ENCODE data around the gene REPIN1.
A peak's percentile ranks its signal among the peaks of the same experiment; 100 is the strongest.

Gene REPIN1

DNA sequence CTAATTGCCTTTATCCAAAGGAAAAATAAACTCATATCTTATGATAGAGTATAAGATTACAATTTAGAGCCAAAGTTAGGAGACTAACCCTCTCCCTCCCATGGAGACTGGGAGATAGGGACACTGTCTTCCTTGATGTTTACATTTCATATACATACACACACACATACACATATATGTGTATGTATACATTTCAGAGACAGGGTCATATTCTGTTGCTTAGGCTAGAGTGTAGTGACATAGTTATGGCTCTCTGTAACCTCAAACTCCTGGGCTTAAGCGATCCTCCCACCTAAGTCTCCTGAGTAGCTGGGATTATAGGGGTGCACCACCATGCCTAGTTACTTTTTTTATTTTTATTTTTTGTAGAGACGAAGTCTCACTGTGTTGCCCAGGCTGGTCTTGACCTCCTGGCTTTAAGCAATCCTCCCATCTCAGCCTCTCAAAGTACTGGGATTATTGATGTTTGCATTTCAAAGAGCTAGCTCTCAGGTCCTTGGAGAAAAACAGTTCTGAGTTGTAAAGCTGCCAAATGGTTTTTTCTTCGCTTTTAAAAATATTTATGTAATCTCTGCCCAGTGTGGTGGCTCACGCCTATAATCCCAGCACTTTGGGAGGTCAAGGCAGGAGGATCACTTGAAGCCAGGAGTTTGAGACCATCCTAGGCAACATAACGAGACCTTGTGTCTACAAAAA lies 8.1 kb upstream of the REPIN1 start:
- DNase-seq (ENCODE audit: low spot score): no peak

DNA sequence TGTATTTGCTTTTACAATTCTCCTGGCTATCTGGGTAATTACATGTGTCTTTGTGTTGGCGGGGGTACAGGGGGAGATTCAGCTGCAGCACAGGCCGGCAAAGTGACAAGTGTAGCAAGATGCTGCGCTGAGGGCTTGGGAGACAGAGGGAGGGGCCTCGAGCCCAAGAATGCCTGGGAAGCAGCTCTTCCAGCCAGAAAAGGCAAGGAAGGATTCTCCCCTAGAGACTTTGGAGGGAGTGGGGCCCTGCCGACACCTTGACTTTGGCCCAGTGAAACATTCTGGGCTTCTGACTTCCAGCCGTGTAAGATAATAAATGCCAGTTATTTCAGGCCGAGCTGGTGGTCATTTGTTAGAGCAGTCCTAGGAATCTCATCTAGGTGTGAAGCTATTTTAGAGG lies 7.2 kb upstream of the REPIN1 start:
- DNase-seq (ENCODE audit: low spot score): no peak

DNA sequence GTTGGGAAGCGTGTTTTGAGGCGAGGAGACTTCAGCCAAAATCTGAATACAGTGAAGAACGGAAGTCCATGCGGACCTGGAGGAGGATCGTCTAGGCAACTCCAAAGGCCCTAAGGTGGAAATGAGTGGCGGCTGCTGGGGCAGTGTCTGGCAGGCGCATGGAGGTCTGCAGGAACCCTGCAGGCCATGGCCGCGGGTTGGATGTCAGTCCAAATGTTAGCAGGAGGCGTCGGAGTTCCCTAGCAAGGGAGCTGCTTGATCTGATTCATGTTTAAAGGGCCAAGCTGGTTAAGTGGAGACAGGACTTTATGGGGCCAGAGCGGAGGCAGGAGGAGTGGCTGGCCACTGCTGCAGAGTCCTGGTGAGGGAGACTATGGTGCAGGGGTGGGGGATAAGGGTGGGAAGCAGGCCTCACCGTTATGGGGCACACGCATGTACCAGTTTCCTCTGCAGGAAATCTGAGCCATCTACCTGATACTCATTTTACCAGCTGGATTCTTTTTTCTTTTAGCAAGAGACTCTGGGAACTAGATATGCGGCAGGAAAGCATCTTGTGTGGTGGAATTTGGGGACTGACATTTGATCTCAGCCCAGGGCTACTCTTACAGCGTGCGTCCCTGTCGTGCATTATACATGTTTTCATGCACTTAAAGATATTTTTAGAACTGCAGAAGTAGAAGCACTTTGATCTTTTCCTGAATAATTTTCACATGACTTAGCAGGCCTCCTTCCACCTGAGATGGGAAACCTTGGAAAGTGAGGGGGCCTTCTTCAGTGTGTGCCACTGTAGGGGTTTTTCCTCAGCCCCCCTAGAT lies 6.6 kb upstream of the REPIN1 start:
- no peak for DNase-seq (ENCODE audit: low spot score)

- DNase-seq (ENCODE audit: low spot score): no peak
These were observed 5.3 kb upstream of the REPIN1 start for GRCh38 chr7:150363370-150363769.

DNA sequence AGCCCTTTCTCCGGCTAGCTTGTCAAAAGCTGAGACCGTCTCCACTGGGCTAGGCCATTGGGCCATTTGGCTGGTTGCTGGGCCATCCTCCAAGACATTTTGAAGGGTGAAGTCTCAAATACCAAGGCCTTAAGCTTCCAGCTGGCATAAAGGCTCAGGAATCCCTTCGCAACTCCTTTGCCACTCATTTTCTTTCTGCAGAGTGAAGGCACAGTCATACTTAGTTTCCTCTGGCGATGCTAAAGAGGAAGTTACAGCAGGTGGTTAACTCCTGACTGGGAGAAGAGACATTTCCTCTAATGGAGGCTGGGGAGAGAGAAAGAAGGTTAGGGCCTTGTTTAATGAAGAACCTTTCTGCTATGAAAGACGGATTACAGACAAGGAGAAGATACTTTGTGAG lies 4.8 kb upstream of the REPIN1 start:
- no peak for DNase-seq (ENCODE audit: low spot score)

DNA sequence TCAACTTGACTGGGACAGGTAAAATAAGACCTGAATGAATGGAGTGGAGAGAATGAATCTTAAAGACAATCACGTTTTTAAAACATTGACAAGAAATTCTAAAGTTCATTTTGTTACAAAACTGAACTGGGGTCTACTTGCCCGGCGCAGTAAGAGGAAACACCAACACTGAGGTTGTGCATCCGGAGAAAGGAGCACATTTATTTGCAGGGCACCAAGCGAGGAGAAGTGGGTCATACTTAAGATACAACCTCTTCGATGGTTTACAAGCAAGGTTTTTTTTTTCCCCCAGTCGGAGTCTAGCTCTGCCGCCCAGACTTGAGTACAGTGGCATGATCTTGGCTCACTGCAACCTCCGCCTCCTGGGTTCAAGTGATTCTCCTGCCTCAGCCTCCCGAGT lies 3.4 kb upstream of the REPIN1 start:
- no peak for DNase-seq (ENCODE audit: low spot score)

DNA sequence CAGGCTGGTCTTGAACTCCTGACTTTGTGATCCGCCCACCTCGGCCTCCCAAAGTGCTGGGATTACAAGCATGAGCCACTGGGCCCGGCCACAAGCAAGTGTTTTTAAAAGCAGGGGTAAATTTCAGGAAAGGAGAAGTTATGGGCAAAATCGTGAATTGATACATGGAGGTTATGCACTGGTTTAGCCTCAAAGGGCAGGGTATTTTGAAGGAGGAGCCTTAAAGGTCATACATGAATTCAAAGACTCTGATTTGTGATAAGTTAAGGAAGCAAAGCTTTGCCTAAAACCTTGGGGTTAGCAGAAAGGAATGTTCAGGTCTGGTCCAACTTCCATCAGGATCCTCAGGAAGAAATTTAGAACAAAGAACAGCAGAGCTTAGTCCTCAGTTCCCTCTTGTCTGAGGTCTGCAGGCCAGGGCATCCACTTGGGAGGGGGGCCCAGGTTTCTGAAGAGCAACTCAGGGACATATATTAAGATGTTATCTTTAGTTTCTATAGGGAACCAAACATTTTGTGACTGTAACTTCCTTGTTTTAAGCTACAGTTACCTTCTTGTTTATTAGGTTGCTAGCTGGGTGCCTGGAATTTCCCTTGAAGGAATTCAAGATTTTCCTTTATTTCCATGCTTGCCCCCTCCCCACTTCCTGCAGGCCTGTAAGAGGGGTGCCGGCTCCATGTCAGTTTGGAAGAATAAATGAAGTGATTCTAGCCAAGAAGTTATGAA lies 2.8 kb upstream of the REPIN1 start:
- no peak for DNase-seq (ENCODE audit: low spot score)

GRCh38 chr7:150367677-150368095 lies 936 bp upstream of the REPIN1 start:
- DNase-seq (ENCODE audit: low spot score): no peak

- DNase-seq (ENCODE audit: low spot score): peak; percentile 93
These were observed 494 bp downstream of the REPIN1 start for GRCh38 chr7:150368884-150369747.

GRCh38 chr7:150369748-150370501 lies 1.3 kb downstream of the REPIN1 start:
- no peak for DNase-seq (ENCODE audit: low spot score)

DNA sequence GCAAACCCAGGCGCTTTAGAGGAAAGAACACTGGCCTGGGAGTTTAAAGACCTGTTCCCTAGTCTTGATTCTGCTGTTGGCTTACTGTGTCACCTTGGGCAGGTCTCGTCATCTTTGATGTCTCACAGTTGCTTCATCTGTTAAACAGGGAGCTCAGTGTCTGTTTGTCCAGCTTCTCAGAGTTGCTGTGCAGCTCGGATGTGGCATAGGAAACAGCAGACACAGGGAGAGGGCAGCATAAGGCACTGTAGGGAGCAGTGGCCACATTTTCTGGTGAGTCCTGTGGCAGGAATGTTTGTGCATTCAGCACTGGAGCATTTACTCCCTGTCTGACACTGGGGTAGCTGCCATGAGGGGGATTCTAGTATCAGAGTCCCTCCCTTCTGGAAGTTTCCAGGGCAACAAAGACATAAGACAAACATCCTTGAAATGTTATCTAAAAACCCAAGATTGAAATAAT lies 2.0 kb downstream of the REPIN1 start:
- DNase-seq (ENCODE audit: low spot score): peak; percentile 97

DNA sequence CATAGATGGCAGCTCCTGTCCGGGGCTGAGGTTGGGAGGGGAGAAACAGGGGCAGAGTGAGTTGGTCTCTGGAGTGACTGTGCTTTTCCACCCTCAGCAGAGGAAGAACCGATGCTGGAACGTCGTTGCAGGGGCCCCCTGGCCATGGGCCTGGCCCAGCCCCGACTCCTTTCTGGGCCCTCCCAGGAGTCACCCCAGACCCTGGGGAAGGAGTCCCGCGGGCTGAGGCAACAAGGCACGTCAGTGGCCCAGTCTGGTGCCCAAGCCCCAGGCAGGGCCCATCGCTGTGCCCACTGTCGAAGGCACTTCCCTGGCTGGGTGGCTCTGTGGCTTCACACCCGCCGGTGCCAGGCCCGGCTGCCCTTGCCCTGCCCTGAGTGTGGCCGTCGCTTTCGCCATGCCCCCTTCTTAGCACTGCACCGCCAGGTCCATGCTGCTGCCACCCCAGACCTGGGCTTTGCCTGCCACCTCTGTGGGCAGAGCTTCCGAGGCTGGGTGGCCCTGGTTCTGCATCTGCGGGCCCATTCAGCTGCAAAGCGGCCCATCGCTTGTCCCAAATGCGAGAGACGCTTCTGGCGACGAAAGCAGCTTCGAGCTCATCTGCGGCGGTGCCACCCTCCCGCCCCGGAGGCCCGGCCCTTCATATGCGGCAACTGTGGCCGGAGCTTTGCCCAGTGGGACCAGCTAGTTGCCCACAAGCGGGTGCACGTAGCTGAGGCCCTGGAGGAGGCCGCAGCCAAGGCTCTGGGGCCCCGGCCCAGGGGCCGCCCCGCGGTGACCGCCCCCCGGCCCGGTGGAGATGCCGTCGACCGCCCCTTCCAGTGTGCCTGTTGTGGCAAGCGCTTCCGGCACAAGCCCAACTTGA lies 2.7 kb downstream of the REPIN1 start:
- DNase-seq (ENCODE audit: low spot score): no peak

DNA sequence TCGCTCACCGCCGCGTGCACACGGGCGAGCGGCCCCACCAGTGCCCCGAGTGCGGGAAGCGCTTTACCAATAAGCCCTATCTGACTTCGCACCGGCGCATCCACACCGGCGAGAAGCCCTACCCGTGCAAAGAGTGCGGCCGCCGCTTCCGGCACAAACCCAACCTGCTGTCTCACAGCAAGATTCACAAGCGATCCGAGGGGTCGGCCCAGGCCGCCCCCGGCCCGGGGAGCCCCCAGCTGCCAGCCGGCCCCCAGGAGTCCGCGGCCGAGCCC lies 3.3 kb downstream of the REPIN1 start:
- DNase-seq (ENCODE audit: low spot score): no peak

DNA sequence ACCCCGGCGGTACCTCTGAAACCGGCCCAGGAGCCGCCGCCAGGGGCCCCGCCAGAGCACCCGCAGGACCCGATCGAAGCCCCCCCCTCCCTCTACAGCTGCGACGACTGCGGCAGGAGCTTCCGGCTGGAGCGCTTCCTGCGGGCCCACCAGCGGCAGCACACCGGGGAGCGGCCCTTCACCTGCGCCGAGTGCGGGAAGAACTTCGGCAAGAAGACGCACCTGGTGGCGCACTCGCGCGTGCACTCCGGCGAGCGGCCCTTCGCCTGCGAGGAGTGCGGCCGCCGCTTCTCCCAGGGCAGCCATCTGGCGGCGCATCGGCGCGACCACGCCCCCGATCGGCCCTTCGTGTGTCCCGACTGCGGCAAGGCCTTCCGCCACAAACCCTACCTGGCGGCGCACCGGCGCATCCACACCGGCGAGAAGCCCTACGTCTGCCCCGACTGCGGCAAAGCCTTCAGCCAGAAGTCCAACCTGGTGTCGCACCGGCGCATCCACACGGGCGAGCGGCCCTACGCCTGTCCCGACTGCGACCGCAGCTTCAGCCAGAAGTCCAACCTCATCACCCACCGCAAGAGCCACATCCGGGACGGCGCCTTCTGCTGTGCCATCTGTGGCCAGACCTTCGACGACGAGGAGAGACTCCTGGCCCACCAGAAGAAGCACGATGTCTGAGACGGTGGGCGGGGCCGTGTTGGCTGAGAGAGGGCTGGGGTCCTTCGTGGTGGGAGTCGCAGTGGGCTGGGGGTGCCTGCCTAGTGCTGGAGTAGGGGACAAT lies 3.8 kb downstream of the REPIN1 start:
- no peak for DNase-seq (ENCODE audit: low spot score)

DNA sequence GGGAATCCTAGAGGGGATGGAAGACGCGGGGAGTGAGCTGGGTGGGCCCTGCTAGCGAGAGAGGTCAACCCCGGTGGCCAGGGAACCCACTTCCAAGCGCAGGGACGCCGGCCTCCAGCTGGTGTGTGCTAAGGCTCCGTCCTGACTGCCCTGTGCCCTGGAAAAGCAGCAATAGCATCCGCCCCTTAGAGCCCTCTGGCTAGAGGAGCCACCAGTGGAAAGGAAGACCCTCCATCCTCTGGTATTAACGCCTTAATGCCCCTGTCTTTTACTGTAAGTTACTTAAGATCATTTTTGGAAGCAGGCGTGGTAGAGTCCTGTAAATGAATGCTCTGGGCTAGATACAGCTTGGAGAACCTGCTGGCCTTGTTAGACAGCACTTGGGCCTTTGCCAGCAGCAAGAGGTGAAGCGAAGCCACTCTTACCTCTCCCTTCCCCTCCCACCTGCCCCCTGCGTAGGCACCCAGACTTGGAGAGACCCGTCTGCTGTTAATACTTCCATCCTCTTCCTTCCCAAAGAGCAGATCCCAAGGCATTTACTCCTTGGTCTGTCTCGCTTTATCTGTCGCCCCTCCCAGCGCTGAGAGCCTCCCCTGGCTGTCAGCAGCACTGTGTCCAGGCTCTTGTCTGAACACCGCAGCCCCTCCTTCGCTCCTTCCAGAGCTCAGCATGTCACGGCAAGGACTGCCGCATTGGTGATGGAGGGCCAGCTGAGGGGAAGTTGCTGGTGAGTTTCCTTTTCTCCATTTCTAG lies 4.6 kb downstream of the REPIN1 start:
- no peak for DNase-seq (ENCODE audit: low spot score)

DNA sequence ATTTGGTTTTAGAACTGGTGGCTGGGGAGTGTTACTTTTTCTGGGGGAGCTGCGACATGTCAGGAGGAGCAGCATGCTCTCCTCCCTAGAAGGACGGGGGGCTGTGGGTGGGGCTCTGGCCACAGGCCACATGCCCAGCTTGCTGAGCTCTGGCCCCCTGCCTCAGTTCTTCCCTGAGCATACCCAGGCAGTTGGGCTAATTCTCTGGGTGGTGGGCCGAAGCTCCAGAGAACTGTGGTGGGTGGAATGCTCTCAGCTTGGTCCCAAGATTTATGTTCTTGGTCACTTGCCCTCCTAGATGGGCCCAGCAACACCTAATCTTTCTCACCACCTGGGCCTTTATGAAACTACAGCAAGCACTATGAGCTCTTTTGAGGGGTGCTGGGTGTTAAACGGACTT lies 5.4 kb downstream of the REPIN1 start:
- DNase-seq (ENCODE audit: low spot score): no peak

DNA sequence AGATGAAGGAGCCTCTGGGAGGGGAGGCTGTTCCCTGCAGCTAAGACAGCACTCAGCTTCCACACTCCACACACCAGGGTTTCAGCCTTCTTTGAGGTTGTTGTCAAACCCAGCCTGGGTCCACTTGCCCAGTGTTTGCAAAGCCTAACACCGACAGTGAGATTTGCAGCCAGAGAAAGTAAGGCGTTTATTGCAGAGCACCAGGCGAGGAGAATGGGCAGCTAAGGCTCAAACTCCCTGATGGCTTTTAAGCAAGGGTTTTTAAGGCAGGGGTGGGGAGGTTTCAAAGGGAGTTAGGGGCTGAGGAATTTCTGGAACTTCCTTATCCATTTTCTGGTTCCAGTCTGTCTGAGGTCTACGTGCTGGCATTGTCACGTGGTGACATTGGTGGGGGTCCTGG lies 5.8 kb downstream of the REPIN1 start:
- no peak for DNase-seq (ENCODE audit: low spot score)

DNA sequence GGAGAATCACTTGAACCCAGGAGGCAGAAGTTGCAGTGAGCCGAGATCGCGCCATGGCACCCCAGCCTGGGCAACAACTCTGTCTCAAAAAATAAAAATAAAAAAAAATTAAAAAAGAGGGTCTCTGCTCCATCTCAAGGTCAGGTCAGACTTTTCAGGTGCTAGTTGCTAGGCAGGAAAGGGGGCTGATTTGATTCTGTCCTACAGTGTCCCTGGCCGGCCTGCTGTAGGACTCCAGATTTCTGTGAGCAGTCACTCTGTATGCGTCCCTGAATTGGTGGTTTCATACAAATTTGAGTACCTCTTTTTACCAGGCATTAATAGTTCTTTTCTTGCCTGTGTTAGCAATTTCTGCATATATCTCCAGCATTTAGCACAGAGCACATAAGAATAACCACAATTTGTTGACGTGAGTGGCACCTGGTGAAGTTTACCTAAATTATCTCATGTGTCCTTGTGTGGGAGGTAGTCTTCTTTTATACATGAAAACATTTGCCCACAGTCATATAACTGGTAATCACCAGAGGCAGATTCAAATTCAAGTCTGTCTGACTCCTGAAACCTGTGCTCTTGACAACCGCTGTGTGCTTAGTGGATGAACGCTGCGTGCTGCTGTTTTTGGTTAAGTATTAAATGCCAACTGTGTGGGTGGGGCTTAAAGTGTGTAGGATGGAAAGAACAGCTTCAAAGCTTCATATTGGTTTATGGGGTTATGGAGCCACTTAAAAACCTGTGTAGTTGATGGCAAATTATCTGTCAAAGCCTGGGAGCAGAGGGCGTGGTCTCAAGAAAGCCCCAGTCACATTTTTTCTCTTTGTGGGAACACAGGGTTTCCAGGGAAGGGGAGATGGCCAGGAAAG lies 7.3 kb downstream of the REPIN1 start:
- no peak for DNase-seq (ENCODE audit: low spot score)
